Calu3 (cell line): ENCODE measurements around the gene BTF3L4. TPM values are rescaled to one million over a fixed set of nuclear protein-coding genes. Genes with fewer than 3 reads are reported as not detected.

ENCODE experiments used
- Bru-seq: library from RNA; stranded (reverse); fragments of 400-500 nt; gene quantifications from one replicate; lab custom pipeline; 2021; lab: Mats Ljungman, UMichigan
- BruChase-seq, 2 experiments: library from RNA; stranded (reverse); fragments of 400-500 nt; gene quantifications; one replicate each; lab custom pipeline; 2021; lab: Mats Ljungman, UMichigan
- BruUV-seq: library from RNA; stranded (reverse); fragments of 400-500 nt; replicated peaks from 2 replicates; lab custom pipeline; 2021; lab: Mats Ljungman, UMichigan
- CTCF ChIA-PET: fragments of 300-600 bp; sonication (Branson Sonifier 250); formaldehyde crosslinking; loops from one replicate; lab custom pipeline; 2022; ENCODE audit warnings: antibody characterized with exemption; lab: Charles Lee
- DNase-seq: peaks from one replicate; pipeline ENCODE4 v3.0.0; 2022
- H3K27ac Mint-ChIP-seq: one replicate; pipeline ENCODE4 v1.8.0; 2022; ENCODE audit warnings: mixed read lengths; ENCODE audit not compliant: unreplicated experiment
- H3K27me3 Mint-ChIP-seq: one replicate; pipeline ENCODE4 v1.8.0; 2022; ENCODE audit warnings: mixed read lengths; ENCODE audit not compliant: unreplicated experiment
- H3K36me3 Mint-ChIP-seq: one replicate; pipeline ENCODE4 v1.8.0; 2022; ENCODE audit warnings: mild to moderate bottlenecking, moderate library complexity, mixed read lengths; ENCODE audit not compliant: insufficient read depth, unreplicated experiment
- H3K4me1 Mint-ChIP-seq: one replicate; pipeline ENCODE4 v1.8.0; 2022; ENCODE audit warnings: mild to moderate bottlenecking, low read depth, mixed read lengths; ENCODE audit not compliant: unreplicated experiment
- H3K4me3 Mint-ChIP-seq: one replicate; pipeline ENCODE4 v1.8.0; 2022; ENCODE audit warnings: mild to moderate bottlenecking, low read depth, moderate library complexity, mixed read lengths; ENCODE audit not compliant: unreplicated experiment
- H3K9me3 Mint-ChIP-seq: one replicate; pipeline ENCODE4 v1.8.0; 2022; ENCODE audit warnings: low read depth, mixed read lengths; ENCODE audit not compliant: unreplicated experiment
- intact Hi-C: fragments of 100-400 bp; cut with micrococcal nuclease; formaldehyde crosslinking; loops from one replicate; pipeline ENCODE4 v1.10.0; 2022; ENCODE audit not compliant: unreplicated experiment
- long read RNA-seq: library from polyadenylated mRNA; stranded (forward); transcript quantifications from one replicate; pipeline ENCODE4 v2.0.0, GENCODE V29; 2022
- total RNA-seq: library from RNA; stranded (reverse); gene quantifications from 2 replicates; pipeline ENCODE4 v1.2.3, GENCODE V29; 2022
- TF ChIP-seq, protein P1 (sequence below): fragments of 200-600 bp; IDR thresholded peaks from one replicate; pipeline ENCODE4 v1.8.0; 2022; ENCODE audit warnings: antibody characterized with exemption; ENCODE audit not compliant: unreplicated experiment

Gene BTF3L4
- 60.8 and 70.4 TPM in 2 replicates for total RNA-seq
- Bru-seq, nascent RNA, result percentile 92 among the genes with signal in this experiment
- BruChase-seq, experiment 1, labeled RNA remaining after a 6-hour chase, result percentile 94 among the genes with signal in this experiment
- percentile 93 among the genes with signal in this experiment for BruChase-seq, experiment 2, labeled RNA remaining after a 2-hour chase
- long read RNA-seq, full-length matches to known transcripts, result 222 of 234 reads
- long read RNA-seq, partial matches to known transcripts, result 2 of 234 reads
- long read RNA-seq, other reads (novel, unspliced or antisense), result 10 of 234 reads

- TF ChIP-seq, protein P1, sequence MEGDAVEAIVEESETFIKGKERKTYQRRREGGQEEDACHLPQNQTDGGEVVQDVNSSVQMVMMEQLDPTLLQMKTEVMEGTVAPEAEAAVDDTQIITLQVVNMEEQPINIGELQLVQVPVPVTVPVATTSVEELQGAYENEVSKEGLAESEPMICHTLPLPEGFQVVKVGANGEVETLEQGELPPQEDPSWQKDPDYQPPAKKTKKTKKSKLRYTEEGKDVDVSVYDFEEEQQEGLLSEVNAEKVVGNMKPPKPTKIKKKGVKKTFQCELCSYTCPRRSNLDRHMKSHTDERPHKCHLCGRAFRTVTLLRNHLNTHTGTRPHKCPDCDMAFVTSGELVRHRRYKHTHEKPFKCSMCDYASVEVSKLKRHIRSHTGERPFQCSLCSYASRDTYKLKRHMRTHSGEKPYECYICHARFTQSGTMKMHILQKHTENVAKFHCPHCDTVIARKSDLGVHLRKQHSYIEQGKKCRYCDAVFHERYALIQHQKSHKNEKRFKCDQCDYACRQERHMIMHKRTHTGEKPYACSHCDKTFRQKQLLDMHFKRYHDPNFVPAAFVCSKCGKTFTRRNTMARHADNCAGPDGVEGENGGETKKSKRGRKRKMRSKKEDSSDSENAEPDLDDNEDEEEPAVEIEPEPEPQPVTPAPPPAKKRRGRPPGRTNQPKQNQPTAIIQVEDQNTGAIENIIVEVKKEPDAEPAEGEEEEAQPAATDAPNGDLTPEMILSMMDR, result no peak
- Mint-ChIP-seq H3K27ac (peak within 1 kb of the TSS; percentile 83), H3K4me1 (peaks cover 40% of the 10 kb centered on the region), H3K36me3 (peaks cover 89% of the 10 kb centered on the region), H3K4me3 (peak within 1 kb of the TSS; percentile 93), H3K9me3 (no peaks in the 10 kb centered on the region), H3K27me3 (no peaks in the 10 kb centered on the region)
- CTCF ChIA-PET, result interaction anchor here (0.6 to 1.2 kb wide), 2 partner anchors 24 to 263 kb away, joined by 3 to 4 read pairs; no protein-coding TSS in a partner anchor
- no TSS peak for BruUV-seq
- intact Hi-C loops, result no loop called here
- DNase-seq, result peak; percentile 96
Measured at GRCh38 chr1:52056163-52056936, at the start of gene BTF3L4. TSS of gene BTF3L4 (plus strand) at chr1:52056295. CDS start at chr1:52059848, 3,553 bp downstream.

DNA sequence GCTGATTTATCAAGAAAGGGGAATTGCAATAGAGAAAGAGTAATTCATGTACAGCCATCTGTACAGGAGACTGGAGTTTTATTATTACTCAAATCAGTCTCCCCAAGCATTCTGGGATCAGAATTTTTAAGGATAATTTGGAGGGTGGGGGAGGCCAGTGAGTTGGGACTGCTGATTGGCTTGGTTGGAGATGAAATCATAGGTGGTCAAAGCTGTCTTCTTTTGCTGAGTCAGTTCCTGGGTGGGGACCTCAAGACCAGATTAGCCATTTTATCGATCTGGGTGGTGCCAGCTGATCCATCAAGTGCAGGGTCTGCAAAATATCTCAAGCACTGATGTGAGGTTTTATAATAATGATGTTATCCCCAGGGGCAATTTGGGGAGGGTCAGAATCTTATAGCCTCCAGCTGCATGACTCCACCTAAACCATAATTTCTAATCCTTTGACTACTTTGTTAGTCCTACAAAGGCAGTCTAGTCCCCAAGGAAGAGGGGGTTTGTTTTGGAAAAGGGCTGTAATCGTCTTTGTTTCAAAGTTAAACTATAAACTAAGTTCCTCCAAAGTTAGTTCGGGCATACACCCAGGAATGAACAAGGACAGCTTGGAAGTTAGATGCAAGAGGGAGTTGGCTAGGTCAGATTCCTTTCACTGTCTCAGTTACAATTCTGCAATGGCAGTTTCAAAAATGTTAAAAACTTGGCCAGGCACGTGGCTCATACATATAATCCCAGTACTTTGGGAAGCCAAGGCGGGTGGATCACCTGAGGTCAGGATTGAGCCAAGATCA, 48.7 kb upstream of the BTF3L4 start:
- BruUV-seq, result no TSS peak
- CTCF ChIA-PET, result interaction anchor here (0.6 kb wide), 1 partner anchor 115 kb away, joined by 3 read pairs; no protein-coding TSS in a partner anchor
- Mint-ChIP-seq H3K27me3 (no peaks in the 10 kb centered on the region), H3K36me3 (peaks cover 8% of the 10 kb centered on the region), H3K4me1 (peaks cover 25% of the 10 kb centered on the region), H3K4me3 (peak overlapping the region; percentile 21), H3K9me3 (no peaks in the 10 kb centered on the region), H3K27ac (peak overlapping the region; percentile 39)
- no peak for DNase-seq
- intact Hi-C loops, result loop anchor here (10.0 kb wide), 1 partner anchor 193 kb away; no protein-coding TSS in a partner anchor
- TF ChIP-seq, protein P1, result no peak

DNA sequence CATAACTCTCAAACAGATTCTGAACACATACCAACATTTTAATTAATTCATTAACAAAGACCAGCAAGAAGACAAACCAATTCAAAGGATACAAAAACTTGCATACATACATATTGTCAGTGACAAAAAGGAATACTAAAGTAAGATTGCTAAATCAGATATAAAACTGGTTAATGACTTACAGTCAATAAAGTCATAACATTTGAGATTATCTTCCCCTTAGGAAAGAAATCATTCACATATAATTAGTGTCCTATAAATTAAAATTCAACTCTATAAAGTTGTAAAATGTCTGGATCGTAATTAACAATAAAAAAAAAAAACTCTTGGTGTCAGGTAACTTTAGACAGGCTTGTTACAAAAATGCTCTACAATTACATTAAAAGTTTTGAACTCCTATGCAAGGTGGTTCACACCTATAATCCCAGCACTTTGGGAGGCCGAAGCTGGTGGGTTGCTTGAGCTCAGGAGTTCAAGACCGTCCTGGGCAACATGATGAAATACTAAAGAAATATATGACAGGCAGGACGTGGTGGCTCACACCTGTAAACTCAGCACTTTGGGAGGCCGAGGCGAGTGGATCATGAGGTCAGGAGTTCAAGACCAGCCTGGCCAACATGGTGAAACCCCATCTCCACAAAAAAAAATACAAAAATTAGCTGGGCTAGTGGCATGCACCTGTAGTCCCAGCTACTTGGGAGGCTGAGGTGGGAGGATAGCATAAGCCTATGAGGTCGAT, 47.9 kb upstream of the BTF3L4 start:
- no peak overlapping the region for H3K27ac Mint-ChIP-seq
- intact Hi-C loops, result loop anchor here (10.0 kb wide), 1 partner anchor 193 kb away; no protein-coding TSS in a partner anchor
- no peaks in the 10 kb centered on the region for H3K27me3 Mint-ChIP-seq

More for the DNA sequence above, 47.9 kb upstream of the BTF3L4 start:
- Mint-ChIP-seq H3K36me3 (peaks cover 8% of the 10 kb centered on the region), H3K9me3 (no peaks in the 10 kb centered on the region), H3K4me3 (no peak overlapping the region), H3K4me1 (peaks cover 25% of the 10 kb centered on the region)
- TF ChIP-seq, protein P1, result no peak
- CTCF ChIA-PET, result interaction anchor here (0.7 kb wide), 1 partner anchor 922 kb away, joined by 4 read pairs; no protein-coding TSS in a partner anchor
- BruUV-seq, result no TSS peak
- no peak for DNase-seq
